SH-SY5Y (cell line): ENCODE results near the gene RAN.

ENCODE experiments used
- GATA2 ChIP-seq: IDR thresholded peaks from 2 replicates; pipeline ENCODE4 v1.6.1; 2011; ENCODE audit warnings: mild to moderate bottlenecking, low read depth, low read length
- GATA3 ChIP-seq: IDR thresholded peaks from 2 replicates; pipeline ENCODE4 v1.6.1; 2011; ENCODE audit warnings: low read depth, mild to moderate bottlenecking, low read length, moderate library complexity

GRCh38 chr12:130828895-130829294 is 43.0 kb upstream of the RAN start:
- no peak for TF ChIP-seq GATA3
- no peak for TF ChIP-seq GATA2
